Mammary epithelial cell (primary cell): ENCODE measurements around the gene TMED1.
"Not testable (repeated sequence)": the region's sequence is repeated elsewhere in the genome, so short reads cannot be mapped to it uniquely, and the experiment has no call there.

Source experiments
- CTCF ChIP-seq, 2 donors: IDR thresholded peaks in 1 of 2; conservative IDR thresholded peaks in 1 of 2; 2 replicates each; pipeline ENCODE4 v1.5.1; 2011 to 2012; ENCODE audit warnings: inconsistent platforms in 2 of 2, low read length in 2 of 2, mild to moderate bottlenecking in 2 of 2, control low read depth in 1 of 2, low read depth in 1 of 2; ENCODE audit not compliant: insufficient read depth in 1 of 2; ENCODE audit errors: extremely low read depth in 1 of 2
- EZH2 ChIP-seq: IDR thresholded peaks from 2 replicates; pipeline ENCODE4 v1.6.1; 2012; ENCODE audit warnings: low read length, inconsistent platforms, borderline replicate concordance

DNA sequence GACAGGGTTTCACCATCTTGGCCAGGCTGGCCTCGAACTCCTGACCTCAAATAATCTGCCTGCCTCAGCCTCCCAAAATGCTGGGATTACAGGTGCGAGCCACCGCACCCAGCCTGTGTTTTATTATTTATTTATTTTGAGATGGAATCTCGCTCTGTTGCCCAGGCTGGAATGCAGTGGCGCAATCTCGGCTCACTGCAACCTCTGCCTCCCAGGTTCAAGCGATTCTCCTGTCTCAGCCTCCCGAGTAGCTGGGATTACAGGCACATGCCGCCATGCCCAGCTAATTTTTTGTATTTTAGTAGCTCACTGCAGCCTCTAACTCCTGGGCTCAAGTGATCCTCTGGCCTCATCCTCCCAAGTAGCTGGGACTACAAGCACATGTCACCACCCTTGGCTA, 41.6 kb upstream of the TMED1 start:
- TF ChIP-seq EZH2; CTCF (conservative IDR thresholded peaks at IDR 0.05 in 1 of 2, IDR thresholded peaks at IDR 0.05 in 1 of 2; ENCODE audit: extremely low read depth in 1 of 2, insufficient read depth in 1 of 2, low read depth in 1 of 2, low read length in 2 of 2): not testable (repeated sequence)
